ENCODE measurements around the gene CNN3.
"Not testable (repeated sequence)": the region's sequence is repeated elsewhere in the genome, so short reads cannot be mapped to it uniquely, and the experiment has no call there.

CNN3 gene

GRCh38 chr1:94949681-94950661 lies 23.1 kb upstream of the CNN3 start:
- DNase-seq (ENCODE audit: low read depth in 3 of 3), result no peak

DNA sequence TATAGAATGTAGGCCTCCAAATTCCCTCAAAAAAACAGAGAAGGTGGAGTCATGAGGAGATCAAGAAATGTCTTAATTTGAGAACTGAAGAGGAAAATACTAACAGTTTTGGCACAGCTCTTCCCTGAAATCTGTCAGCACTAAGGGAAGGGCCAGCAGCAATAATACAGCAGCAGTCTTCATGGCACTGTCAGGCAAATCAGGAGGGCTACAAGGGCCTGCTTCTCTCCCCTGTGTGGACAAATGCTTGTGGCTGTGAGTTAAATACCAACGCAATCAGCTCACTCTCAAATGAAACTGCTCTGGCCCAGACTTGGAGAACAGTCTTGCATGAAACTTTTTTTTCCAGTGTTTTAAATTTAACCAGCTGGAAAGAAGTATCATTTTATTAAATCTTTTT lies 20.5 kb upstream of the CNN3 start:
- DNase-seq (ENCODE audit: low read depth in 3 of 3), result no peak

DNA sequence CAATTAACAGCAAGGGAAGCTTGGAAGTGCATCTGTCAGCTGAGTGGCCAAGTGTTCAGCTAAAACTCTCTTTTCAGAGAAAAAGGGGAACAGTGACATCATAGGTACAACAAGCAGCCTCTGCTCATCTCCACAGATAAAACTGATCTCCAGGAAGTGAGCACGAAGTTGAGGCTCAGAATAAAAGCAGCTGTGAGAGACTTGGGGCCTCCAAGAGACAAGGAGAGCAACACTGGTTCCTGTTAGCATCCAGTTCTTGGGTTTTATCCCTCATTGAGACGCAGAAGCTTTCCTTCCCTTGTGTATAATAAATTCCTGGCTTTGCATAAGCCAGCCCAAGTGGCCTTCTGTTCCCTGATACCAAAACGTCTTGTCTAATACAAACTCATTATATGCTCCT lies 20.0 kb upstream of the CNN3 start:
- no peak for DNase-seq (ENCODE audit: low read depth in 3 of 3)

DNA sequence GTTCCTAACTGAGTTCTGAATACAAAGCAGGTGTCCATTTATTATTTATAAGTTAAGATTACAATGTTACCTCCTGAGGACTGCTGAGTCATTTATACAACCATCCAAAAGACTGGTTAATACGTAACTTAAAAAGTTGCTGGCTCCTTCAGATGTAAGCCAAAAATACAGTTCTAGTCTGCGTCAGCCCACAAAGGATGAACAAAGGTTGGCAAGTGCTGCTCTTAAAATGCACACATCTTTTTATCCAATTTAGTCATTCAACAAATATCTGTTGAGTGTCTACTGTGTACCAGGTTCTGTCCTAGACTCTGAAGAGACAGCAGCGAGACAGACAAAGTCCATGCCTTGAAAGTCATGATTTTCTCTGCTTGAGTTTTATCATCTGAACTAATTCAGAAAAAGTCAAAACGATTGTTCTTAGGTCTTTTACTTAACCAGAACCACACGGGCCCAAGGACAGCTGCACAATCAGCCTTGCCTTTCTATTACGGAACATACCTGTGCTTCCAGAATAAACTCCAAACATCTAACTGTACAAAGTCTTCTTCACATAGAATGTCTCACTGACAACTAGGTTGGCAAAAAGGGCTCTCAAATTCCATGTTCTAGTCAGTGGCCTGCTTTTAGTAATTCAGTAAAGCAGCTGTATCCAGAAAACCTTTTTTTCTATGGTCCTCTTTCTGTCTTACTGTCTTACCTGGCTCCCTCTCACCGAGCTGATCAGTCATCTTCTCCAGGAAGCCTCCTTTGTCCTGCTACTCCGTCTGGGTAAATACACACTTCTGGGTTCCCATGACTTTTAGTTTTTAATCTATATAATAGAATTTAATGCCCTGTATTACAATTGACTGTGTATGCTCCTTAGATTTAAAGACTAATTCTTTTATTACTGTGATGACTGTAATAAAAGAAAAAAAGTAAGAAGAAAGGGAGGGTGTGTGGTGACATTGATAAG lies 15.5 kb upstream of the CNN3 start:
- no peak for DNase-seq (ENCODE audit: low read depth in 3 of 3)

GRCh38 chr1:94941480-94941879 lies 14.6 kb upstream of the CNN3 start:
- DNase-seq (ENCODE audit: low read depth in 3 of 3), result not testable (repeated sequence)

DNA sequence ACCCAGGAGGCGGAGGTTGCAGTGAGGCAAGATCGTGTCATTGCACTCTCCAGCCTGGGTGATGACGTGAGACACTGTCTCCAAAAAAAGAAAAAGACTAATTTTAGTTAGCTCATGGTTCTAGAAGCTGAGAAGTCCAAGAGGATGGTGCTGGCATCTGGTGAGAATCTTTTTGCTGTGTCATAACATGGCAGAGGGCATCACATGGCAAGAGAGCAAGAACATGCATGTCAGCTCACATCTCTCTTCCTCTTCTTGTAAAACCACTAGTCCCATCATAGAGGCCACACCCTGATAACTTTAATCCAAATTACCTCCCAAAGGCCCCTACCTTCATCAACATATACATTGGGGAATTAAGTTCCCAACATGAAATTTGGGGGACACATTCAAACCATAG lies 13.8 kb upstream of the CNN3 start:
- DNase-seq (ENCODE audit: low read depth in 3 of 3), result no peak

GRCh38 chr1:94937820-94938219 lies 10.9 kb upstream of the CNN3 start:
- DNase-seq (ENCODE audit: low read depth in 3 of 3), result no peak

DNA sequence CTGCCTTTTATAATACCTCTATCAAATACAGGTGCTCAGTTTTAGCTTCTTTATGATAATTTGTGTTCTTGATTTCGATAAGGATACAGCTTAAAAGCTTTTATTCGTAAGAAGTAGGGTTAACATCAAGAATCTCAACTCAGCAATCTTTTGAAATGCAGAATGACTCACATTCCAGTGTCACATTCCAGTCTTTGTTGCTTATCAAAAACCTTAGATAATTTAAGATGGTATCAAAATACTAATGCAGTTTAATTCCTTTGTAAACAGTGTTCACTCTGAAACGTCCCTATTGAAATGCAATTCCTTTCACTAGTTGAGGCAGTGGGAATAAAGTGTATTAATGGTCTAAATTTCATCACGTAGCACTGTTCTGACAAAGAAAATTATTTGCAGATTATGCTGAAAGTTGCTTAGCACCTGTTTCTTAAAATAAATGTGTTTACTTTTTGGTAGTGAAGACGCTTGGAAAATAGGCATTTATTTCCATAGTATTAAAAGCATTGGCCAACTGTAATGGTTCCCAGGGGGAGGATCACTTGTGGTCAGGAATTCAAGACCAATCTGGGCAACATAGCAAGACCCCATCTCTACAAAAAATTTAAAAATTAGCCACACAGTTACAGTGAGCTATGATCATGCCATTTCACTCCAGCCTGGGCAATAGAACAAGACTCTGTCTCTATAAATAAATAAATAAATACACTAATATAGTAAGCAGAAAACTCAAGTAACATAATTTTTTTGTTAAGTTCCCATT lies 10.1 kb upstream of the CNN3 start:
- no peak for DNase-seq (ENCODE audit: low read depth in 3 of 3)

DNA sequence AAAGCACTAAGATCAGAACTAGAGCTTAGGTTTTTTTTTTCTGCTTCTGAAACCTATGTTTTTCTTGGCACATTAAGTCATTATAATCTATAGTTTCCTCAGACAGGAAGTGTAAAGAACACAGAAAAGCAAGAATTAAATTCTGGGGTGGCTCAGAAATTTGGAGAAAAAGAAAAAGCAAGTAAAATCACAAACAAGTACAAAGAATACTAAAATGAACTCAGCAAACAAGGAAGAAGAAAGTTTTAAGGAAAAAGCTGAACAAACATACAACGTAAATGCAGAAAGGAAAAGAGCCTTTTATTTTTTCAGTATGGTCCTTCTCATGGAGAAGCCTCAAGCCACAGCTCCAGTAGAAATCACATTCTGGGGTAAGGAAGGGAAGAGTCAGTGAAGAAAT lies 8.6 kb upstream of the CNN3 start:
- DNase-seq (ENCODE audit: low read depth in 3 of 3), result no peak

- no peak for DNase-seq (ENCODE audit: low read depth in 3 of 3)
Measured at GRCh38 chr1:94935034-94935433, 8.1 kb upstream of the CNN3 start.

DNA sequence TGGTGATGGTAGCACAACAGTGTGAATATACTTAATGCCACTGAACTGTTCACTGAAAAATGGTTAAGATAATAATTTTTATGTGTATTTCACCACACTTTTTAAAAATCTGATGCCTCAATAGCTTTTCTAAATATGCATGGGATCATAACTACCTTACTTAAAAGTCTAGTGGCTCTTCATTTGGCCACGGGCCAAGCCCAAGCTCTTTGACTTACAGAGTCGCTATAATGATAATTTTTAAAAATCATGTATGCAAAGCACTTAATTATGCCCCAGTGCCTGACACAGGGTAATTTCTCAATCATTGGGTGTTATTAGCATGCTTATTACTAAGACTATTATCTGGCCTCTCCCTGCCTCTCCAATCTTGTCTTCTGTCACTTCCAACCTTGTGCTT lies 7.6 kb upstream of the CNN3 start:
- DNase-seq (ENCODE audit: low read depth in 3 of 3), result no peak

DNA sequence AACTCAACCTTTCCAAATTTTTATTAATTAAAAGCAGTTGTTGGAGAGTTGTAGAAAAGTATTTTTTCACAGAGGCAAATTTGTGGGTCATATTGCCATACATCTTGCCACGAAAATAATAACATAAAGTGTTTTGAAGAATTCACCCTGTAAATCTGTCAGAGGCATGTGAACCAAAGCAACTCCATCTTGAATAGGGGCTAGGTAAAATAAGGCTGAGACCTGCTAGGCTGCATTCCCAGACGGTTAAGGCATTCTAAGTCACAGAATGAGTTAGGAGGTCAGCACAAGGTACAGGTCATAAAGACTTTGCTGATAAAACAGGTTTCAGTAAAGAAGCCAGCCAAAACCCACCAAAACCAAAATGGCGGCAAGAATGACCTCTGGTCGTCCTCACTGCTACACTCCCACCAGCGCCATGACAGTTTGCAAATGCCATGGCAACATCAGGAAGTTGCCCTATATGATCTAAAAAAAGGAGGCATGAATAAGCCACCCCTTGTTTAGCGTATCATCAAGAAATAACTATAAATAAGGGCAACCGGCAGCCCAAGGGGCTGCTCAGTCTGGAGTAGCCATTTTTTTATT lies 4.4 kb upstream of the CNN3 start:
- DNase-seq (ENCODE audit: low read depth in 3 of 3), result no peak

GRCh38 chr1:94929351-94930217 lies 2.7 kb upstream of the CNN3 start:
- no peak for DNase-seq (ENCODE audit: low read depth in 3 of 3)

DNA sequence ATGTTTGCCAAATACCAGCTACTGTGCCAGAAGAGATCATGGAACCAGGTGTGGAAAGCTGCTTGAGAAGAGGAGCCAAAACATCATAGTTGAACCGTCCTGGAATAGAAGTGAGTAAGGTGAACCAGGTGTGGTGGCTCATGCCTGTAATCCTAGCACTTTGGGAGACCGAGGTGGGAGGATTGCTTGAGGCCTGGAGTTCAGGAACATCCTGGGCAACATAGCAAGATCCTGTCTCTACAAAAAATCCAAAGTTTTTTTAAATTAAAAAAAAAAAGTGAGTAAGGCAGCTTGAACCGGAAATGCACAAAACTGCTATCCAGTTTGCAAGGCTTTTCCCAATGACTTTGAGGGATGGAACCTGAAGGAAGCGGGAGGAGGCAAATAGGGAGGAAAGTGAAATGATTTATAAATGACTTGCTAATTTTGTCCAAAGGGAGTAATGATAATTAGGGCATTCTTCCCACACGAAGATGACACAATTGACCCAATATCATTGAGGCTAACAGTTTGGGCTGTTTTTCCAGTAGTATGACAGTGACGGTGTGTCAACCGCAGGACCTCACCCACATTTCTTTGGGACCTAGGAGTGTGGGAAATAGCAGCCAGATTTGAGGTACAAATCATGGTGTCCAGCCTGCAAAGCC lies 1.5 kb upstream of the CNN3 start:
- no peak for DNase-seq (ENCODE audit: low read depth in 3 of 3)

DNA sequence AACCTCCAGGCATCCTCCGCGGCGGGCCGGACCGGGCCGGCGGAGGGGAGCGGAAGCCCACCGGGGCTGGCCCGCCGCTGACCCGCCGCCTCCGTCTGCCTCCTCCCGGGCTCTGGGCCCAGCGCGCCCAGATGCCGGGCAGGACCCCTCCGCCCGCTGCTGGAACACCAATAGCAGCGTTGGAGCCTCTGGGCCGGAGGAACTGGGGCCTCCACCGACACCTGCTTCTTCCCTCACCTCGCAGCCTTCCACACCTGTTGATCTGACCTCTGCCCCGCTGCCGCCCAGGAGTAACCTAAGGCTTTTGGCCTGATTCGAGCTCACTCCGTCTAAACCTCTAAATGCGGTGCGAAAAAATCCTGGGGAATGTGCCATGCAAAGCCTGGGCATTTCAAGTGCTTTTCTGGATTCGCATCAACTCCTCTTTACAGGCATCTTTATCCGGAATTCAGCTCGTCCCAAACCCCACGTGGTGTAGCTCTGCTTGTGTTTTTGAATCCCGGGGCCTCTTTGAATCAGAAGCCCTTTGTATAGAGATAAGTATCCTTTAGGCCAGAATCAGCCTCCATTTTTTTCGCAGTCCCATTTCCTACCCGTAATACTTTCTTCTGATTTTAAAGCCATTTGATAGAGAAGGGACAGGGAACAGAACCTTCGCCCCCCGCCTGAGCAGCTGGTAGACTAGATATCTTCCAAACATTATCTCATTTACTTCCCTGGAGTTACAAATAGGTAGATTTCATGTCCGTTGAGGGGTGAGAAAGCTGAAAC lies 680 bp upstream of the CNN3 start:
- DNase-seq (ENCODE audit: low read depth in 3 of 3), result no peak

DNA sequence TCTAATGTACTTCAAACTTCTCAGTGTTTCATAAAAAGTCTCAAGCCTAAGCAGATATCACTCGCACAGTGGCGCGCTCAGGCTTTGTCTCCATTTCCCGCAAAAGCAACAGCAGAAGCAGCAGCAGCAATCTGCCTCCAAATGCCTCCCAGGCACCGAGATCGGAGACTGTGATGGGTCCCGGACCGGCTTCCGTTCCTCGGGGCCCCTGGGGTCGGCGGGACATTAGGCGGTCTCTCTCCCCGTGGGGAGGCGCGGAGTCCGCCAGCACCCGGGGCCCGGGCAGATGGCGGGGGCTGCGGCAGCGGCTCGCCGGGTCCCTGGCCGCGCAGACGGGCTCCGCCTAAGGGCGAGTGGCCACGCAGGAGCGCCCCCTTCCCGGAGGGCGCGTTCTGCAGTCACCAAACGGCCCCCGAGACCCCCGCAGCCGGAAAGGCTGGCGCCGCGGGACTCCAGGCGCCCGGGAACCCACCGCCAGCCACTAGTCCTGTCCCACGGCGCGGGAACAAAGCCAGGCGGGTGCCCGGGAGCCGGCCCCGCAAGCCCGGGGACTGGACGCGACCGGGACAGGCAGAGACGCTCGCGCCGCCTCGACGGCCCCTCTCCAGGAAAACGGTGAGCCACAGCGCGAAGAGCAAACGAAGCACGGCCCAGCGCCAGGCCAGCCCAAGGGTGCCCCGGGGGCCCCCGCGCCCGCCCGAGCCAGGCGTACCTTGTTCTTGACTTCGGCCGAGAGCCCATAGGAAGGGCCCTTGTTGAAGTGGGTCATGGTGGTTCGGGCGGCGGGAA lies 590 bp downstream of the CNN3 start:
- DNase-seq (ENCODE audit: low read depth in 3 of 3), result peak in 1 of 3 experiments; percentile 16

DNA sequence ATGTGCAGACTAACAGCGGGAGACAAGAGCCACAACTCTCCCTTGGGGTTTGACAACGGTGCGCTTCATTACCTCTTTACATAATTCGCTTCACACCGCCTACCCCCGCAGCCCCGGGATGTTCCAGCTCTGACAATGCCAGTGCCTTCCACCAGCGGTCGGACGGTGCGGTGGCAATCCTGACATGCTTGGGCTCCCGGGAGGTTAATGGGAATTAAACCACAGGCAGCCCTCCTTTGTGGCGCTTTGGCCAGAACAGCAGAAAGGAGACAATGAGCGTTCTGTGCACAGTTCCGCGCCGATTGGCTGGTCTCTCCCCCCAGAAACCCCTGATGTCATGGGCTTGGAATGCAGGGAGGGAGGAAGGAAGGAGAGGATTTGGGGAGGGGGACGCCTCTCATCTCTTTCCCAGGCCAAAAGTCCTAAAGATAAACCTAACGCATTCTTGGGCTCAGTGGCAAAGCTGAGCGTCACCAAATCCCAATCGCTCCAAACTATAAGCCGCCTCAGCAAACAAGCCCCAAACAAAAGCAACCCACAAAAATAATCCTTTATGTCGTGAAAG lies 1.3 kb downstream of the CNN3 start:
- DNase-seq (ENCODE audit: low read depth in 3 of 3), result no peak

DNA sequence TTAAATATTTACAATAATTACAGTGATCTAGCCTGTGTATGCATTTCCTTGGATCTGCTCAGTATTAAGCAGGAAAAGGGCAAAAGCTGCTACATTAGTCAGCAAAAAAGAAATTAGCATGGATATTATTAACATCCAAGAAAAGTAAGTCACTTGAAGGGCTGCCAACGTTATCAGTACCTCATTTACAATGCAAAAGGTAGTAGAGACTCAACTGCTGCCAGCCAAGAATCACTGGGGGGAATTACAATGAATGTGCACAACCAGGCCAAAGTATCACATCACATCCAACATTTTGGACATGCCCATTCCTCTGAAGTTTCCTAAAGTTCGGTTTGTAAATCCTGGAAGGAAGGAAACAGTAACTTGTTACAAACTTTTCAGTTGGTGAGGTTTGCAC lies 1.9 kb downstream of the CNN3 start:
- DNase-seq (ENCODE audit: low read depth in 3 of 3), result no peak
